ENCODE results near the gene PIBF1.
"Not testable (repeated sequence)": the region's sequence is repeated elsewhere in the genome, so short reads cannot be mapped to it uniquely, and the experiment has no call there.

The PIBF1 gene

DNA sequence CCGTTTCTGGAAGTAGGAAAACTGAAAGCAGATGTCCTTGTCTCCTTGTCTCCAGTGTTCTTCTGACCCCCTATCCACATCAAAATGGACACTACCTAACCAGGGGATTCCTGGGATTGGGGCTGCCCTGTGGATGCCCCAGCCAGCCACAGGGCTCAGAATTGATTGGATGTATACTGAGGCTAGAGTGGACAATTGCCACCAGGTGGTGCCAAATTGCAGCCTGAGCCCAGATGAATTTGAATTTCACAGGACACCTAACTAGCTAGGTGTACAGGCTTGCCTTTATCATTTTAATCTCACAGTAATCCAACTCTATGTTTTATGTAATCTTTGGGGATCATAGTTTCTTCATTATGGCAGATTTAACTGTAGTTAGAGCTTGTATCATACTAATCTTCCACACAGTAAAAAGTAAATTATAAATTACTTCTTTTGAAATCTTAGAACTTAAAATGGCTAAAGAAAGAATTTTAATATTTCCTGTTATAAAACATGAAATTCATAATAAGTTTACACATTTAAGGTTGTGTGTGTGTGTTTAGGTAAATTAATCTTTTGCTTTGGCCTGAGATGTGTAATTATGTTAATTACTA, 58.0 kb downstream of the PIBF1 start:
- no peak overlapping the region for H3K4me3 ChIP-seq (ENCODE audit: low read depth, low read length)
- H3K9me3 ChIP-seq: no peaks in the 10 kb centered on the region
- peak; percentile 88 for TF ChIP-seq CTCF (IDR thresholded peaks at IDR 0.05; ENCODE audit: low read depth, low read length)
- H3K27me3 ChIP-seq: no peaks in the 10 kb centered on the region
- DNase-seq: peak; percentile 67
- H3K36me3 ChIP-seq: peaks cover 13% of the 10 kb centered on the region
- H3K4me1 ChIP-seq: no peaks in the 10 kb centered on the region

GRCh38 chr13:72842991-72843390, 61.1 kb downstream of the PIBF1 start:
- TF ChIP-seq CTCF (IDR thresholded peaks at IDR 0.05; ENCODE audit: low read depth, low read length): no peak
- no peak for DNase-seq

GRCh38 chr13:72845148-72845547, 63.2 kb downstream of the PIBF1 start:
- DNase-seq; H3K27me3 ChIP-seq; H3K9me3 ChIP-seq; H3K4me1 ChIP-seq; H3K4me3 ChIP-seq (ENCODE audit: low read depth, low read length): not testable (repeated sequence)
- H3K36me3 ChIP-seq: peaks cover 18% of the 10 kb centered on the region

More at GRCh38 chr13:72842991-72843390, 61.1 kb downstream of the PIBF1 start:
- H3K4me1 ChIP-seq: no peaks in the 10 kb centered on the region
- H3K27me3 ChIP-seq: no peaks in the 10 kb centered on the region
- H3K9me3 ChIP-seq: no peaks in the 10 kb centered on the region
- peaks cover 18% of the 10 kb centered on the region for H3K36me3 ChIP-seq
- no peak overlapping the region for H3K4me3 ChIP-seq (ENCODE audit: low read depth, low read length)

DNA sequence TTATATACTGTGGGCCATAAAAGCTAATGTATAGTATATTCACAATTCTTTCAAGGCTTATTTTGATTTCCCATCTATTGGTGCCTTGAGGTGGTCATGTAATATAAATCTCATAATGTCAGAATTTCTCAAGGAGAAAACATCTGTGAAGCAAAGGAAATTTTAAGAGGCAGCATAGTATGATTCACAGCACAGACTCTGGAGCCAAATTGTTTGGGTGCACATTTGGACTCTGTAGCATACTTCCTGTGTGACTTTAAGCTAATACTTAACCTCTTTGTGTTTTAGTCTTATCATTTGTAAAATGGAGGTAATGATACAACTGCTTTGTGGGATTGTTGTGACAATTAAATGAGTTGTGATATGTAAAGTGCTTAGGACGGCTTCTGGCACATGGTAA, 67.6 kb downstream of the PIBF1 start:
- H3K36me3 ChIP-seq: peaks cover 12% of the 10 kb centered on the region
- no peaks in the 10 kb centered on the region for H3K27me3 ChIP-seq
- H3K4me1 ChIP-seq: peaks cover 19% of the 10 kb centered on the region
- no peak for DNase-seq
- no peak overlapping the region for H3K4me3 ChIP-seq (ENCODE audit: low read depth, low read length)
- TF ChIP-seq CTCF (IDR thresholded peaks at IDR 0.05; ENCODE audit: low read depth, low read length): no peak
- H3K9me3 ChIP-seq: no peaks in the 10 kb centered on the region

- TF ChIP-seq CTCF (IDR thresholded peaks at IDR 0.05; ENCODE audit: low read depth, low read length): no peak
- peaks cover 12% of the 10 kb centered on the region for H3K36me3 ChIP-seq
- H3K9me3 ChIP-seq: no peaks in the 10 kb centered on the region
- H3K27me3 ChIP-seq: no peaks in the 10 kb centered on the region
- peaks cover 19% of the 10 kb centered on the region for H3K4me1 ChIP-seq
- H3K4me3 ChIP-seq (ENCODE audit: low read depth, low read length): peak overlapping the region; percentile 60
- peak; percentile 96 for DNase-seq
Observed at GRCh38 chr13:72850959-72851677, 69.2 kb downstream of the PIBF1 start.

GRCh38 chr13:72851678-72852014, 69.7 kb downstream of the PIBF1 start:
- TF ChIP-seq CTCF (IDR thresholded peaks at IDR 0.05; ENCODE audit: low read depth, low read length): no peak
- Histone ChIP-seq H3K36me3 (peaks cover 12% of the 10 kb centered on the region), H3K4me1 (peaks cover 19% of the 10 kb centered on the region), H3K27me3 (no peaks in the 10 kb centered on the region), H3K9me3 (no peaks in the 10 kb centered on the region), H3K4me3 (ENCODE audit: low read depth, low read length) (peak overlapping the region; percentile 60)
- DNase-seq: no peak

Measured in BE2C (cell line).